K562 (cell line): Measurements from ENCODE around the gene DNASE1L2. TPM values are rescaled to one million over a fixed set of nuclear protein-coding genes. Genes with fewer than 3 reads are reported as not detected.

Experiments
- CREB3 ChIP-seq: fragments of 450-650 bp; conservative IDR thresholded peaks from 2 replicates; pipeline ENCODE4 v1.6.1; 2016; ENCODE audit warnings: missing genetic modification characterization, low read depth, mild to moderate bottlenecking, missing compliant biosample characterization, moderate library complexity
- EHMT2 ChIP-seq: fragments of 450-650 bp; IDR thresholded peaks from 2 replicates; pipeline ENCODE4 v1.6.1; 2018; ENCODE audit warnings: antibody characterized with exemption
- ETS2 ChIP-seq: IDR thresholded peaks from 2 replicates; pipeline ENCODE4 v1.6.1; 2016; ENCODE audit warnings: borderline replicate concordance, missing genetic modification characterization, mild to moderate bottlenecking, moderate library complexity, missing compliant biosample characterization; ENCODE audit not compliant: poor library complexity, severe bottlenecking
- GTF2F1 ChIP-seq: IDR thresholded peaks from 2 replicates; pipeline ENCODE4 v1.6.1; 2011; ENCODE audit warnings: low read depth, low read length, improper control_type of control experiment
- MGA ChIP-seq: fragments of 450-650 bp; IDR thresholded peaks from 2 replicates; pipeline ENCODE4 v1.6.1; 2016; ENCODE audit warnings: mild to moderate bottlenecking, moderate library complexity
- PCBP2 ChIP-seq: fragments of 200-400 bp; formaldehyde crosslinking; IDR thresholded peaks from 2 replicates; pipeline ENCODE4 v1.6.1; 2018; ENCODE audit warnings: low read length, low read depth, mild to moderate bottlenecking, moderate library complexity; ENCODE audit not compliant: poor library complexity, severe bottlenecking
- PHB ChIP-seq: fragments of 250-450 bp; sonication (Bioruptor Pico); IDR thresholded peaks from 2 replicates; pipeline ENCODE4 v1.5.0; 2021
- PREB ChIP-seq: sonication (generic); formaldehyde crosslinking; IDR thresholded peaks from 2 replicates; pipeline ENCODE4 v1.8.1; 2023; ENCODE audit warnings: mild to moderate bottlenecking, missing genetic modification reagents
- RBM14 ChIP-seq: fragments of 200-400 bp; formaldehyde crosslinking; IDR thresholded peaks from 2 replicates; pipeline ENCODE4 v1.6.1; 2018; ENCODE audit warnings: low read depth, mild to moderate bottlenecking, low read length, moderate library complexity, borderline replicate concordance; ENCODE audit not compliant: insufficient read depth
- TBP ChIP-seq: optimal IDR thresholded peaks from 2 replicates; pipeline ENCODE3; 2011; ENCODE audit warnings: low read depth, low read length, improper control_type of control experiment
- TCFL5 ChIP-seq: fragments of 250-450 bp; sonication (Bioruptor Pico); conservative IDR thresholded peaks from 2 replicates; pipeline ENCODE4 v1.6.1; 2021; ENCODE audit warnings: mild to moderate bottlenecking, moderate library complexity, matching md5 sums
- ZNF239 ChIP-seq: fragments of 250-450 bp; sonication (Bioruptor Pico); IDR thresholded peaks from 2 replicates; pipeline ENCODE4 v1.4.0; 2020; ENCODE audit warnings: mild to moderate bottlenecking
- ZNF3 ChIP-seq: fragments of 250-450 bp; sonication (Bioruptor Pico); IDR thresholded peaks from 2 replicates; pipeline ENCODE4 v1.5.0; 2021; ENCODE audit warnings: mild to moderate bottlenecking, moderate library complexity
- ZNF830 ChIP-seq: fragments of 250-450 bp; sonication (Bioruptor Pico); IDR thresholded peaks from 2 replicates; pipeline ENCODE4 v1.5.0; 2021; ENCODE audit warnings: mild to moderate bottlenecking
- polyA plus RNA-seq, 8 experiments: library from polyadenylated mRNA; depleted of rRNA in 4 of 8; stranded (reverse) in 5 of 8; unstranded in 3 of 8; fragments of >200 nt; fragmentation: Nextera tagmentation in 2 of 8; fragmentation: Illumina TruSeq in 1 of 8; extraction: Ambion mirVana in 2 of 8; extraction: Trizol in 1 of 8; gene quantifications; 2 replicates each; pipeline versions ENCODE4 v1.2.1 to v1.2.3, GENCODE V29; 2011 to 2014; ENCODE audit warnings: inconsistent platforms in 1 of 8, missing spikeins in 1 of 8
- total RNA-seq, 7 experiments: library from RNA; depleted of rRNA in 6 of 7; stranded (reverse); fragments of >200 nt in 6 of 7; fragmentation: Illumina TruSeq in 2 of 7; extraction: Trizol in 2 of 7; gene quantifications; 2 replicates each; pipeline versions ENCODE4 v1.2.1 to v1.2.3, GENCODE V29; 2011 to 2021; ENCODE audit warnings: low replicate concordance in 1 of 7

The DNASE1L2 gene
- total and polyA plus RNA-seq, 9 of the 15 experiments (the other 6 are each of a cell fraction or from before 2014, with no cell fraction given): 0.08 to 2.7 (median 1.7) TPM; not detected in 1

- 0 out of 2 replicates have a peak, but pooled peaks have one; percentile 83 for TF ChIP-seq RBM14
- TF ChIP-seq PREB (CRISPR knock-in tag): no peak
- TF ChIP-seq CREB3 (tag): no peak
- TF ChIP-seq PCBP2: no peak
- peak; percentile 92; the same call in 1 of the 2 replicates for TF ChIP-seq PHB (CRISPR knock-in tag)
- TF ChIP-seq TCFL5 (CRISPR knock-in tag): no peak
- TF ChIP-seq ETS2 (tag): no peak
- peak; percentile 83 for TF ChIP-seq TBP
- no peak for TF ChIP-seq ZNF239 (CRISPR knock-in tag)
- TF ChIP-seq ZNF830 (CRISPR knock-in tag): no peak
- TF ChIP-seq MGA: peak; percentile 83
- TF ChIP-seq GTF2F1: peak; percentile 75
- TF ChIP-seq ZNF3 (CRISPR knock-in tag): no peak
- TF ChIP-seq EHMT2: no peak
Observed at GRCh38 chr16:2267913-2268666, 31.8 kb downstream of the DNASE1L2 start, which contains the start of gene RNPS1 (continued).
